Measurements from ENCODE around the gene STAMBPL1.

Gene STAMBPL1

DNA sequence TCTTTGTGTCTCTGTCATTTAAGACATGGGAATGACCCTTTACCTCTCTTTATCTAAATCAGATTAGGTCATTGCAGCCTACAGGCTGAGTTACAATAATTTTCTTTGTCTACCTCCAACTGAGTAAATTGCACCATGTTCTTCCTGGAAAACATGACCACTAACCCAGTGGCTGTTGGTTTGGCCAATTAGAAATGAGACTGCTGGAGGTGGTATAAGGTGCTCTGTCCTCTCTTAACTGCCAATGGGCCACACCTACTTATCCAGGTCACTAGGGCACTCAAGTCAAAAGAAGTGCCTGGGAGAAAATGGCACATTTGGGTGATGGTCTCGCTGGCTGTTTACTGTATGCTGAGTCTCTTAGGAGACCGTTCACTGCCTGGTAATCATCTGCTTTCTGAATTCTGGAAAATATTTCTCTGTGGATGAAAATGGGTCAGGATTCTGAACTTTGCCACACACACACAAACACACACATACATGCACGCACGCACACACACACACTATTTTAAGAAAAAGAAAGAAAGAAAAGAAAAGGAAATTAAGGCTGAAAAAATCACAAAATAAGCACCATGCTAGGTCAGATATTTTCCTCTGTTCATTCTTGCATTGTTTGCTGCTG, 16.4 kb downstream of the STAMBPL1 start:
- DNase-seq: no peak

- DNase-seq: no peak
Observed at GRCh38 chr10:88896994-88897853, 17.2 kb downstream of the STAMBPL1 start.

DNA sequence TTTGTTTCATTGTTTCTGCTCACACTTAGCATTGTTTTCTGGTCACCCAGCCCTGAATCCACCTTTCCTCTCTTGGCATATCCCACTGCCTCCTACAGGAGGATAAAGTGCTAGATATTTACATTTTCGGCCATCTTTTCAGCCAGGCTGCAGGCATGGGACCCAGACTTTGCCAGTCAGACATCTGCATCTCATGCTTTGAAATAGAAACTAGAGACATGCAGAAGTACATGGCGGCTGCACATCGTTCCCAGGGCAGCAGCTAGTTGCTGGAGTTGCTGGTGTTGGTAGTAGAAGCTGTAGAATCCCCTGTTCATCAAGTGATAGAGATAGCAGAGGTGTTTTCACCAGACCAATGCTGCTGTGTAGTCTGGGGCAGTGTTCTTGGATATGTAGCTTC, 18.7 kb downstream of the STAMBPL1 start:
- DNase-seq: no peak

GRCh38 chr10:88899886-88900285, 19.8 kb downstream of the STAMBPL1 start:
- DNase-seq: no peak

DNA sequence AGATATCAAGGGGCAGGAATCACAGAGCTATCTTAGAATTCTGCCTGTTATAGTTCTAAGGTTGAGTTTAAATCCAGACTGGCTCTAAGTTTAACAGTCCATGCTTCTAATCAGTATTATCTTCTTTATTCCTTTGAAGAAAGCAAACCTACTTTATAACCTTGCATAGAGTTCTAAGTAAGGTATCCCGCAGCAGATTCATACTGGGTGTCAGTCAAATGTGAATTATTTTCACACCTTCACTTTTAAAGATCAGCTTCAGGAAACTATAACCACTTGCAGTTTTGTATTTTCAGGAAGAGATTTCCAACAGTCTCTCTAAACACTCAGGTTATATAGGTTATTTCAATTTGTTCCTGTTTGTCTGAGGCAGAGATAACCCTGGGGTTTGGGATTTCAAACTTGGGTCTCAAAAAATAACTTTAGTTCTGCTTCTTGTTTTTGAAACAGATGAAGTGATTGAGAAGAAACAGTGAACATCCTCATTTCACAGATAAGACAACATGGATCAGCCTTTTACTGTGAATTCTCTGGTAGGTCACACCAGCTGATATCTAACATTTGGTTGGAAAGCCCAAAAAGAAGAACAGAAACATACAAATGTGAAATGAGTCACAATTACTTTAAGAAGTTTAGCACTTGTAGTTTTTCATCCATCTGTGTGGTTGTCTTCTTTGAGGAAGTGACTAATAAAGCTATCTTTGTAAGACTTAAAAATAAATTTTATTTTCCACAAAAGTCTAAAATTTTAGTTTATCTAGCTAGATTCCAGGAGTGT, 21.4 kb downstream of the STAMBPL1 start:
- no peak for DNase-seq

DNA sequence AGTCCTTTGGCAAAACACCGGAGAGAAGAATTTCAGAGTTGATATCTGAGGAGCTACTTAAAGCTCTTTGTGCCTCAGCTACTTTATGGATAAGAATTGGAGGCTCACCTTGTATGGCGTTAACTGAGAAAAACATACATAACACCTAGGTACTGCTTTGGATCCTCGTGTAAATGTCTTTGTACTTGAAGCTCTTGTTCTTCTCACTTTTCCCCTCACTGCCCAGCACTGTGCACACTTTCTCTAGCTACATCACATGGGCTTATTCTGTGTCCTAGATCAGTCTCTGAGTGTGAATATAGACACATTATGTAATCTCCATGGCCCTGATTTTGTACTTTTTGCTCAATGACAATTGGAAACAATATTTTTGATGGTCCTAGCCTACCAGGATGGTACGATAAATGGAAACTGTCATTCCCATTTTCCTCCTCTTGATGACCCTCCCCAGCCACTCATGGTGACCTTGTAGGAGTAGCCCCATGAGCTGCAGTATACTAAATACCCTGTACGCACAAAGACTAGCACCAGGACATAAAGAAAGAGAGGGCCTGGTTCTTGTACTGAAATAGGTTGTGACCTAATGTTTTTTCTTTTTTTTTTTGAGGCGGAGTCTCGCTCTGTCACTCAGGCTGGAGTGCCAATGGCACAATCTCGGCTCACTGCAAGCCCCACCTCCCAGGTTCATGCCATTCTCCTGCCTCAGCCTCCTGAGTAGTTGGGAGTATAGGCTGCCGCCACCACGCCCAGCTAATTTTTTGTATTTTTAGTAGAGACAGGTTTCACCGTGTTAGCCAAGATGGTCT, 22.1 kb downstream of the STAMBPL1 start:
- DNase-seq: no peak

GRCh38 chr10:88903715-88904114, 23.7 kb downstream of the STAMBPL1 start:
- DNase-seq: no peak

GRCh38 chr10:88906921-88907320, 26.9 kb downstream of the STAMBPL1 start:
- DNase-seq: no peak

DNA sequence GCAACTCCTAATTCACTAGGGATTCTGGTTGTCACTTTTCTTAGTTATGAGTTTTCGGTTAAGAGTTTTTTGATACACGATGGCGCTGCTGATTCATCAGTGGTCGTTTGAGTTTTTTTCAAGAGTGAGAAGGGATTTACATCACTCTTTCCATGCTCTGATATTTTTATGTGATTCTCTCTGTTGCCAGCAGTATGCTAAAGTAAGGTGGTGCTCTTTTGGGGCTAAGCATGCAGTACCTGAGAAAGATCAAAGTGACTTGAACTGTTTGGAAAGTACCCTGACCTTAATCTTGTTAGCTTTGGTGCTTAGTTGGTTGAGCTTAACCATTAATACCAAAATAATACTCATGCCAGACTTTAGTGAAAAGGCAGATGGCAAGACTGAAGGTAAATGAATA, 28.1 kb downstream of the STAMBPL1 start:
- DNase-seq: no peak

GRCh38 chr10:88911116-88911515, 31.1 kb downstream of the STAMBPL1 start:
- DNase-seq: no peak

DNA sequence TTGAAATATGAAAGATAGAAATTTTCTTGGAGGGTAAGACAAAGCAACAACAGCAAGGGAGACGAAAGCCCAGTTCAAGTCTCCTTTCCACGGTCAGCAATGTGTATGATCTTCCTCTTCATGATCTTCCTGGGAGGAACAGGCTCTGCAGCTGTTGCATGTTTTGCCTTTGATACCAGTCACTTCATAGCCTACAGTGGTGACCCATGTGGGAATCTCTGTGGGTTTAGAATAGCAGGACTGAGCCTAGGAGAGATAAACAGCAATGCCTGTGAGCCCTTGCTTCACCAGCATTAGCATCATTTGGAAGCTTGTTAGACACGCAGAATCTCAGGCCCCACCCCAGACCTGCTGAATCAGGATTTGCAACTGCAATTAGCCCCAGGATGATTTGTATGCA, 31.8 kb downstream of the STAMBPL1 start:
- no peak for DNase-seq

- peak in 1 of 2 experiments; percentile 24 for DNase-seq
Observed at GRCh38 chr10:88913127-88913526, 33.1 kb downstream of the STAMBPL1 start.

DNA sequence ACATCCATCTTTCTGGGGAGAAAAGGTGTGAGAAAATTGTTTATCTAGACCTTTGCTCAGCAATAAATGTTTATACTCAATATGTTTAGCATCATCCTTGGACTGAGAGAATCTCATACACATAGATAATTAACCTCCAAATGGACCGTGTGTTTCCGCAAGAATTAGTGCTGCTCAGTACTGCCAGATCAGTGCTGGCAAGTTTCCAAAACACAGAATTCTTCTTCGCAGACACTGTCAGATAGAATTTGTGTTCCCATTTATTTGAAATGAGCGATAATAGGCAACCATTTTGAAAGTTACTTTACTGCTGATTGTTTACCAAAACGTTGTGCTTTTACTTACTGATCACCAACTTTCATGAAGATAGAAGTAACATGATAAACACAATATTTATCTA, 33.7 kb downstream of the STAMBPL1 start:
- DNase-seq: peak in 1 of 2 experiments; percentile 8

- DNase-seq: no peak
Observed at GRCh38 chr10:88915781-88916180, 35.7 kb downstream of the STAMBPL1 start.

- no peak for DNase-seq
Observed at GRCh38 chr10:88916231-88916630, 36.2 kb downstream of the STAMBPL1 start.

DNA sequence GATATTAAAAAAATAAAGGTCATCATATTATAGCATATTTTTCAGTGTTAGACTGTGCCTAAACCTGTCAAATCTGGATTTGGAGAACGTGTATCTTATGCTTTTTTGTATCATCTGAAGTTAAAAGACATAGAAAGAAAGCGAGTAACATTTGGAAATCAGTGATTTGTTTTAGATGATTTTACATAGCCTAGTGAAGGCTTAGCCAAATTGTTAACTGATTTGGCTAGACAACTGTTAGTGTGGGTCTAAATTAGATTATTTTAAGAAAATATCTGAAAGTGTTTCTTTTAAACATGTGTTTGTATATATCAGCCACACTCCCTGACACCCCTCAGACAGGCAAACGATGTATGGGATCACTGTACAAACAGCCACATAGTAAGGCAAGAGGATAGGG, 36.9 kb downstream of the STAMBPL1 start:
- no peak for DNase-seq

DNA sequence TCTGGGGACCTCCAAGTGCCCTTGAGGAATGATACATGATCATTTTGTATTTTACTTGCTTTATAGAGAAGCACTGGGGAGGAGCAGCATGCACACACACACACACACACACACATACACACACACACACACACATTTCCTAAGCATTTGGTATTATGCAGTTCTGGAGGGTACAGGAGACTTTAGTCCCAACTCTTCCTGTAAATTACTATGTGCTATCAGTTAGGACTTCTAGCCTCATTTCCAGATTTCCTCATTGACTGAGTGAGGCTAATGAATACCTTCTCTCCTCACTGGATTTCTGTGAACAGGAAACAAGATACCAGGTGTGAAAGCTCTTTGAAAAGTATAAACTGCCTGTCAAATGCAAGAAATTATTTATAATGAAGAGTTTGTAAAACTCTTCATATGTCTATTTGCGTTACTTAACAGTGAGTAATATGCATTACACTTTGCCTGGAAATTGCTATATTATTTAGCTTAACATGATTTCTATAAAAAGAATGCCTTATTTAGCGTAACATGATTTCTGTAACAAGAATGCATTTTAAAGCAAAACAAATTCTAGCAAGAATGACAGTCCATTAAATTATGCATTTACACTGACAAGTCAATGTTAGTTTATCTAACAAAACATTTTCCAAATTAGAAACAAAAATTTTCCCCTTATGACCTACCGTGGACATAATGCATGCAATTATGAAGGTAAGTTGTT, 38.3 kb downstream of the STAMBPL1 start:
- DNase-seq: no peak

- no peak for DNase-seq
Observed at GRCh38 chr10:88919041-88919440, 39.0 kb downstream of the STAMBPL1 start.

GRCh38 chr10:88920198-88920597, 40.2 kb downstream of the STAMBPL1 start:
- DNase-seq: no peak

- DNase-seq: peak in 1 of 2 experiments; percentile 2
Observed at GRCh38 chr10:88920986-88921593, 41.0 kb downstream of the STAMBPL1 start.

DNA sequence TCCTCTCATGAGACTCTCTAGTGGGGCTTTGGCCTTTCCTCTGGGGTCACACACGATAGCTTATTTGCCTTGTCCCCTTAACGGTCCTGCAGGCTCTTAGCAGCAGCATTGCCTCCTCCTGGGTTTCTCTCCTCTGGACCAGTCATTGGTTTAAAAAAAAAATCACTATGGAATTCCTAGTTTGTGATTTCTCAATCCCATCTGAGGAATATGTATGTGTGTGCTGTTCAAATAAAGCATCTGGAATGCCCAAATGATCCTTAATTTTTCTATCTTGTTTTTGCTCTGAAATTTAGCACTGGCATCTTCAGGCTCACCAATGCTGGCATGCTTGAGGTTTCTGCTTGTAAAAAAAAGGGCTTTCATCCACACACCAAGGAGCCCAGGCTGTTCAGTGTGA, 42.0 kb downstream of the STAMBPL1 start:
- no peak for DNase-seq

DNA sequence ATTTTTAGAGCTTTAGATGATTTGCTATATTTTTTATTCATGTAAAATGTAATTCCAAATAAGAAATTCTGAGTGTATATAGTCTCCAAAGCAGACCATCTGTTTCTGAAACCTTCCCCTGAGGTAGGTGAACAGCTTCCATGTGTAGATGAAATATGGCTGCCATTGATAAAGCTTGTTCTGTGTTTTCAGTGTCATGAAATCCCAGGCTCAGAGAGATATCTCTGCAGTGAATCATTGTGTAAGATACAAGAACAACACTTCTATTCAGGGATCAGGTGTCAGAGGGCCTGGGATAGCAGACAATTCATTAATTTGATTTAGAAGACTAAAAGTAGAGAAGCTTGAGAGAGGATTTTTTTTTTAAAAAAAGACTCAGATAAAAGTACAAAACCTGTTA, 43.5 kb downstream of the STAMBPL1 start:
- DNase-seq: no peak
